ENCODE data around the gene TSC22D2.

The TSC22D2 gene

GRCh38 chr3:150407051-150407807 is 869 bp upstream of the TSC22D2 start:
- TF ChIP-seq TAF1 (IDR thresholded peaks at IDR 0.05; ENCODE audit: borderline replicate concordance, low read depth, low read length) (no peak), POLR2A (IDR thresholded peaks at IDR 0.05; ENCODE audit: low read depth, low read length) (no peak), POLR2AphosphoS5 (IDR thresholded peaks at IDR 0.05; ENCODE audit: low read depth, low read length) (no peak)
- FAIRE-seq (no peak), DNase-seq (ENCODE audit: insufficient read length) (no peak)

GRCh38 chr3:150407808-150408220 is 284 bp upstream of the TSC22D2 start:
- FAIRE-seq = no peak
- no peak for DNase-seq (ENCODE audit: insufficient read length)
- TF ChIP-seq POLR2A (IDR thresholded peaks at IDR 0.05; ENCODE audit: low read depth, low read length) (no peak), POLR2AphosphoS5 (IDR thresholded peaks at IDR 0.05; ENCODE audit: low read depth, low read length) (no peak), TAF1 (IDR thresholded peaks at IDR 0.05; ENCODE audit: borderline replicate concordance, low read depth, low read length) (no peak)

DNA sequence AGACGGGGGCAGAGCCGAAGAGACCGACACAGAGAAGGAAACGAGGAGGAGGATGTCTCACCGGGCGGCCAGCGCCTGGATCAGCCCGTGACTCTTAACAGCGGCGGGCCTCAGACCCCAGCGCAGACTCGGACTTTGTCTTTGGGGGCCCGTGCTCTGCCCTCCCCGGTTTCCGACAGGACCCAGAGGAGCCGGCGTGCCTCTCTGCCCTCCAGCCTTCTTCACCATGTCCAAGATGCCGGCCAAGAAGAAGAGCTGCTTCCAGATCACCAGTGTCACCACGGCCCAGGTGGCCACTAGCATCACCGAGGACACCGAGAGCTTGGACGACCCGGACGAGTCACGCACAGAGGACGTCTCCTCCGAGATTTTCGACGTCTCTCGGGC is 1.0 kb downstream of the TSC22D2 start:
- FAIRE-seq (no peak), DNase-seq (ENCODE audit: insufficient read length) (no peak)
- TF ChIP-seq POLR2A (IDR thresholded peaks at IDR 0.05; ENCODE audit: low read depth, low read length) (no peak; the same call in 1 of the 2 replicates), POLR2AphosphoS5 (IDR thresholded peaks at IDR 0.05; ENCODE audit: low read depth, low read length) (no peak), TAF1 (IDR thresholded peaks at IDR 0.05; ENCODE audit: borderline replicate concordance, low read depth, low read length) (no peak)

GRCh38 chr3:150409512-150410310 is 1.6 kb downstream of the TSC22D2 start:
- FAIRE-seq (peak; percentile 51), DNase-seq (ENCODE audit: insufficient read length) (peak; percentile 33)
- no peak for TF ChIP-seq POLR2AphosphoS5 (IDR thresholded peaks at IDR 0.05; ENCODE audit: low read depth, low read length)
- no peak for TF ChIP-seq TAF1 (IDR thresholded peaks at IDR 0.05; ENCODE audit: borderline replicate concordance, low read depth, low read length)
- no peak; the same call in 1 of the 2 replicates for TF ChIP-seq POLR2A (IDR thresholded peaks at IDR 0.05; ENCODE audit: low read depth, low read length)

GRCh38 chr3:150410311-150411105 is 2.4 kb downstream of the TSC22D2 start:
- no peak for TF ChIP-seq TAF1 (IDR thresholded peaks at IDR 0.05; ENCODE audit: borderline replicate concordance, low read depth, low read length)
- no peak for TF ChIP-seq POLR2AphosphoS5 (IDR thresholded peaks at IDR 0.05; ENCODE audit: low read depth, low read length)
- TF ChIP-seq POLR2A (IDR thresholded peaks at IDR 0.05; ENCODE audit: low read depth, low read length) = no peak
- no peak for DNase-seq (ENCODE audit: insufficient read length)
- peak; percentile 89 for FAIRE-seq

DNA sequence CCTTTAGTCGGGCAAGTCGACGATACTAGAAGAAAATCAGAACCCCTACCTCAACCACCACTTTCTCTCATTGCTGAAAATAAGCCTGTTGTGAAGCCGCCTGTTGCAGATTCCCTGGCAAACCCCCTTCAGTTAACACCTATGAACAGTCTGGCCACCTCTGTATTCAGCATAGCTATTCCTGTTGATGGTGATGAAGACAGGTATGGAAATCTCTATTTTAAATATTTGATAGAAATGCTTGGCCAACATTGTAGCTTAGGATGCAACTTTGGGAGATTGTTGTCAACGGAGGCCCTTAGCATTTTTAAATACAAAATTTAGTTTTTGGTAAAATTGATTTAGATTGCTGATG is 3.0 kb downstream of the TSC22D2 start:
- TF ChIP-seq POLR2AphosphoS5 (IDR thresholded peaks at IDR 0.05; ENCODE audit: low read depth, low read length) (no peak), TAF1 (IDR thresholded peaks at IDR 0.05; ENCODE audit: borderline replicate concordance, low read depth, low read length) (no peak), POLR2A (IDR thresholded peaks at IDR 0.05; ENCODE audit: low read depth, low read length) (no peak)
- no peak for DNase-seq (ENCODE audit: insufficient read length)

GRCh38 chr3:150411546-150411945 is 3.4 kb downstream of the TSC22D2 start:
- TF ChIP-seq TAF1 (IDR thresholded peaks at IDR 0.05; ENCODE audit: borderline replicate concordance, low read depth, low read length) (no peak), POLR2A (IDR thresholded peaks at IDR 0.05; ENCODE audit: low read depth, low read length) (no peak)
- no peak for DNase-seq (ENCODE audit: insufficient read length)
- FAIRE-seq = no peak

More for the DNA sequence above, 3.0 kb downstream of the TSC22D2 start:
- no peak for FAIRE-seq

DNA sequence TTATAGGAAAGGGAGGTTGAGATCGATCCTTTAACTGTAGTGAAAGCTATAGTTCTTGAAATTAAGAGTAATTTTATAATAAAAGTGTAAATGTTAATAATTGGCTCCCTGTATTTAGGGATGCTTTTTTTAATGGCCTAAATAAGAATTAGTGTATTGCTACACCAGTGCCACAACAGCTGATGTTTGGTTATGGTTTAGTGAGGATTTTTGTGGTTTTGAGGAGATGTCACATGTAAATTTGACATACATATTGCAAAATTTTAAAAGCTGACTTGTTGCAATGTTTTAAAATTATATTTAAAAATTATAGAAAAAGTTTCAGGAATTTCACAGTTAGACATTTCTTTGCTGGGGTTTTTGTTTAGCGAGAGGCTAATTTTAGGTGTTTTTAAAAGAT is 3.9 kb downstream of the TSC22D2 start:
- FAIRE-seq (no peak), DNase-seq (ENCODE audit: insufficient read length) (no peak)
- TF ChIP-seq POLR2A (IDR thresholded peaks at IDR 0.05; ENCODE audit: low read depth, low read length) (no peak), POLR2AphosphoS5 (IDR thresholded peaks at IDR 0.05; ENCODE audit: low read depth, low read length) (no peak)

DNA sequence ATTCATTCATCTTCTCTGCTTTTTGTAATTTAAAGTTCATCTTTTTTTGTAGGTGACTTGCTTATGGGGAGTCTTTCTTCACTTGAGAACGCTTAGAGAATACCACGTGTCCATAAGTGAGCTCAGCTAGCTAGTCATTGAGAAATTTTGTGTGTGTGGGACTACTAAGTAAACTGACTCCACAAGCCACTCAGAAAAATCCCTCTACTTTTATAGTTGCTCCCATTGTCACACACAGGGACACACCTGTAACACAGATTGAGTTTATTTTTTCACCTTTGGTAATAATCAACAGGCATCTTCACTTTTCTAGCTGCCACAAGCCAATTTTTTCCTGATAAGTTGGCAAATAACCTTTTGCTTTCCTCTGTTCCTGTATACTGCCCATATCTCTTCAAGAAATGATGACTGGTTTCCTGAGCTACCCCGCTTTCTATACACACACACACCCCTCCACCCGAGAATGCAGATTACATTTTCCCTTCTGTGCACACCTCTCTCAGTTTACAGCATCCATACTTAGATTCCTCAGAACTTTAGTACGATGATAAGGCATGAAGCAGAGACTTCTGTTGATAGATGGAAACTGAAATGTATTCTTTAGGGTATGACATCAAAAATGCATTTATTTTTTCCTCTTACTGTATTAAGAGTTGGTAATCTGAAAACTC is 4.6 kb downstream of the TSC22D2 start:
- DNase-seq (ENCODE audit: insufficient read length) = no peak
- peak; percentile 24 for FAIRE-seq

DNA sequence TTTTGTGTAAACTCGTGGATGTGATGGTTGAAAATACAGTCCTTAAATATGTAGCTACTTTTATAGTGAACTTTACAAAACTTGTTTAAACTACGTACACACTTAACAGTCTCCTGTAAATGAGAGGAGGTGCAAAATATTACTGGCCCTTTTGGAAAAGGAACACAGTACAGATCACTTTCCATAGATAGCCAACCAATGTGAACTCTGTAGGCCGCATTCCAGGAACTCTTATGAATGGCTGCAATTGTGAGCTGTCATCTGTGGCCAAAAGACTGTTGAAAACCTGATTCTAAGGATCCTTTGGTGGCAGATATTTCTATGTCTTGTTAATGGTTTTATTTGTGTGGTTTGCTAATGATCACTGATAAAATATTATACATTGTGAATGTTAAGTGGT is 6.2 kb downstream of the TSC22D2 start:
- TF ChIP-seq POLR2A (IDR thresholded peaks at IDR 0.05; ENCODE audit: low read depth, low read length) = no peak
- no peak for TF ChIP-seq POLR2AphosphoS5 (IDR thresholded peaks at IDR 0.05; ENCODE audit: low read depth, low read length)
- TF ChIP-seq TAF1 (IDR thresholded peaks at IDR 0.05; ENCODE audit: borderline replicate concordance, low read depth, low read length) = no peak
- FAIRE-seq (no peak), DNase-seq (ENCODE audit: insufficient read length) (no peak)

More for the DNA sequence above, 4.6 kb downstream of the TSC22D2 start:
- no peak for TF ChIP-seq POLR2AphosphoS5 (IDR thresholded peaks at IDR 0.05; ENCODE audit: low read depth, low read length)
- no peak for TF ChIP-seq POLR2A (IDR thresholded peaks at IDR 0.05; ENCODE audit: low read depth, low read length)
- TF ChIP-seq TAF1 (IDR thresholded peaks at IDR 0.05; ENCODE audit: borderline replicate concordance, low read depth, low read length) = no peak

- no peak for FAIRE-seq
- TF ChIP-seq TAF1 (IDR thresholded peaks at IDR 0.05; ENCODE audit: borderline replicate concordance, low read depth, low read length) (no peak), POLR2A (IDR thresholded peaks at IDR 0.05; ENCODE audit: low read depth, low read length) (no peak), POLR2AphosphoS5 (IDR thresholded peaks at IDR 0.05; ENCODE audit: low read depth, low read length) (no peak)
- DNase-seq (ENCODE audit: insufficient read length) = no peak
These were observed 6.9 kb downstream of the TSC22D2 start for GRCh38 chr3:150414959-150415358.

All from GM12892 (cell line).